WTC11 (cell line): Measurements from ENCODE around the gene USF2. TPM values are rescaled to one million over a fixed set of nuclear protein-coding genes. Genes with fewer than 3 reads are reported as not detected.

ENCODE experiments used
- ATAC-seq: fragments of 200-7000 bp; cut with Tn5 transposase; 2 replicates; pipeline ENCODE4 v1.10.0; 2021; ENCODE audit warnings: mild to moderate bottlenecking, moderate library complexity
- CTCF ChIA-PET: fragments of 300-600 bp; sonication (Branson Sonifier 250); formaldehyde crosslinking; loops from one replicate; lab custom pipeline; 2021; ENCODE audit warnings: antibody characterized with exemption; lab: Charles Lee
- POLR2A ChIA-PET: fragments of 350-600 bp; sonication (Branson Sonifier 250); formaldehyde crosslinking; loops from one replicate; lab custom pipeline; 2021; ENCODE audit warnings: antibody characterized with exemption; lab: Charles Lee
- DNase-seq: peaks from one replicate; pipeline ENCODE4 v3.0.0; 2021; ENCODE audit warnings: low spot score
- H3K27ac Mint-ChIP-seq: 2 replicates; pipeline ENCODE4 v1.8.0; 2021; ENCODE audit warnings: mixed read lengths
- H3K27me3 Mint-ChIP-seq: 2 replicates; pipeline ENCODE4 v1.8.0; 2021; ENCODE audit warnings: low read depth, mild to moderate bottlenecking, moderate library complexity, mixed read lengths
- H3K36me3 Mint-ChIP-seq: 2 replicates; pipeline ENCODE4 v1.8.0; 2021; ENCODE audit warnings: mixed read lengths
- H3K4me1 Mint-ChIP-seq: 2 replicates; pipeline ENCODE4 v1.8.0; 2022; ENCODE audit warnings: mixed read lengths
- H3K4me3 Mint-ChIP-seq: 2 replicates; pipeline ENCODE4 v1.8.0; 2021; ENCODE audit warnings: mild to moderate bottlenecking, moderate library complexity, mixed read lengths
- H3K9me3 Mint-ChIP-seq: 2 replicates; pipeline ENCODE4 v1.8.0; 2021; ENCODE audit warnings: mixed read lengths
- ATF1 ChIP-seq: sonication (generic); formaldehyde crosslinking; IDR thresholded peaks from 2 replicates; pipeline ENCODE4 v1.8.1; 2023; ENCODE audit warnings: mild to moderate bottlenecking, moderate library complexity, missing genetic modification reagents
- CBFB ChIP-seq: sonication (generic); formaldehyde crosslinking; IDR thresholded peaks from 2 replicates; pipeline ENCODE4 v1.8.1; 2022; ENCODE audit warnings: mild to moderate bottlenecking, low read depth, missing genetic modification reagents
- CREM ChIP-seq: sonication (generic); formaldehyde crosslinking; IDR thresholded peaks from 2 replicates; pipeline ENCODE4 v1.8.1; 2022; ENCODE audit warnings: mild to moderate bottlenecking, missing genetic modification reagents, moderate library complexity
- FOXJ3 ChIP-seq: sonication (generic); formaldehyde crosslinking; IDR thresholded peaks from 2 replicates; pipeline ENCODE4 v1.9.0; 2021; ENCODE audit warnings: missing genetic modification reagents, mild to moderate bottlenecking, borderline replicate concordance
- NFYB ChIP-seq: sonication (generic); formaldehyde crosslinking; conservative IDR thresholded peaks from 2 replicates; pipeline ENCODE4 v1.8.0; 2022; ENCODE audit warnings: low read depth, missing genetic modification reagents
- NR2C2 ChIP-seq: sonication (generic); formaldehyde crosslinking; IDR thresholded peaks from 2 replicates; pipeline ENCODE4 v1.8.0; 2022; ENCODE audit warnings: mild to moderate bottlenecking, missing genetic modification reagents
- TEAD1 ChIP-seq: sonication (generic); formaldehyde crosslinking; IDR thresholded peaks from 2 replicates; pipeline ENCODE4 v1.8.0; 2022; ENCODE audit warnings: mild to moderate bottlenecking, missing genetic modification reagents
- ZNF121 ChIP-seq: sonication (generic); formaldehyde crosslinking; IDR thresholded peaks from 2 replicates; pipeline ENCODE4 v1.8.0; 2023; ENCODE audit warnings: missing genetic modification reagents
- ZNF138 ChIP-seq: sonication (generic); formaldehyde crosslinking; conservative IDR thresholded peaks from 2 replicates; pipeline ENCODE4 v1.8.1; 2022; ENCODE audit warnings: mild to moderate bottlenecking, moderate library complexity, missing genetic modification reagents
- ZNF263 ChIP-seq: sonication (generic); formaldehyde crosslinking; IDR thresholded peaks from 2 replicates; pipeline ENCODE4 v1.8.1; 2022; ENCODE audit warnings: low read depth, mild to moderate bottlenecking, moderate library complexity, missing genetic modification reagents
- ZNF423 ChIP-seq: fragments of 250-450 bp; sonication (Bioruptor Pico); IDR thresholded peaks from 2 replicates; pipeline ENCODE4 v2.1.2; 2022; ENCODE audit warnings: mild to moderate bottlenecking, moderate library complexity
- total RNA-seq: library from RNA; stranded (reverse); gene quantifications from 3 replicates; pipeline ENCODE4 v1.2.3, GENCODE V29; 2021
- TF ChIP-seq, protein P1 (sequence below): sonication (generic); formaldehyde crosslinking; IDR thresholded peaks from 2 replicates; pipeline ENCODE4 v1.8.0; 2023; ENCODE audit warnings: missing genetic modification reagents, mild to moderate bottlenecking, borderline replicate concordance
- TF ChIP-seq, protein P2 (sequence below): fragments of 250-450 bp; sonication (Bioruptor Pico); conservative IDR thresholded peaks from 2 replicates; pipeline ENCODE4 v1.9.0; 2021; ENCODE audit warnings: mild to moderate bottlenecking
- TF ChIP-seq, protein P3 (sequence below): sonication (generic); formaldehyde crosslinking; IDR thresholded peaks from 2 replicates; pipeline ENCODE4 v1.8.0; 2022; ENCODE audit warnings: mild to moderate bottlenecking, missing genetic modification reagents
- TF ChIP-seq, protein P4 (sequence below): fragments of 250-450 bp; sonication (Bioruptor Pico); IDR thresholded peaks from 2 replicates; pipeline ENCODE4 v1.9.0; 2021; ENCODE audit warnings: moderate library complexity, mild to moderate bottlenecking, inconsistent platforms, borderline replicate concordance
- TF ChIP-seq, protein P5 (sequence below): sonication (generic); formaldehyde crosslinking; IDR thresholded peaks from 2 replicates; pipeline ENCODE4 v1.8.1; 2023; ENCODE audit warnings: mild to moderate bottlenecking, missing genetic modification reagents, moderate library complexity
- TF ChIP-seq, protein P6 (sequence below): sonication (generic); formaldehyde crosslinking; IDR thresholded peaks from 2 replicates; pipeline ENCODE4 v1.8.1; 2023; ENCODE audit warnings: mild to moderate bottlenecking, missing genetic modification reagents, borderline replicate concordance
- TF ChIP-seq, protein P7 (sequence below): sonication (generic); formaldehyde crosslinking; IDR thresholded peaks from 2 replicates; pipeline ENCODE4 v1.8.1; 2022; ENCODE audit warnings: low read depth, missing genetic modification reagents, borderline replicate concordance

USF2 gene
- total RNA-seq, 1 experiment from 2014 or later: 109 TPM

DNA sequence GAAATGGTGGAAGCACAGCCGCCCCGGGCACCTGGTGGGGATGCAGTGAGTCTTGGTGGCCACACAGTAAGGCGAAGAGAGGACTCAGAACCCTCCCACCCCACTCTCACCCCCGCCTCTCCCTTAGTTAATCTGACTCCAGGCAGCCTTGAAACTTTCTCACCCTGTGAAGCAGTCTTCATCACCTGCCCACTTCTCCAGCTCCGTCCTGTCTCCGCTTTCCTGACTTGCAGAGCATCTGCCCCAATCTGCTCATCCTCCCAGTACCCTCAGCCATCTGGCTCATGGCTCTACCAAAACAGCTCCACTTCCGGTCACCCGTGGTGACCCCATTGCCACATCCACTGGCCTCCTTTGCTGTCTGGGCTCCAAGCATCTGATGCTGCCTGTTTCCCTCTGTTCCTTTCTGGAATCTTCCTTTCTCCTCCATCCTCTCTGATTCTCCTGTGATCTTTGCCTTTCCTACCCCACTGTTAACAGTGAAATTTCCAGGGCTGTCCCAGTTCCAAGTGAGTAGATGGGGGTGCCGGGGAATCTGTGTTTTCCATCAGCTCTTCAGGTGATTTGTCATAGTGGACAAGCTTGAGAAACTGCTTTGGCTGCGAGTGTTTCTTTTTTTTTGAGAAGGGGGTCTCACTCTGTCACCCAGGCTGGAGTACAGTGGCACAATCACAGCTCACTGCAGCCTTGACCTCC lies 4.3 kb downstream of the USF2 start (continued):
- TF ChIP-seq, protein P1, sequence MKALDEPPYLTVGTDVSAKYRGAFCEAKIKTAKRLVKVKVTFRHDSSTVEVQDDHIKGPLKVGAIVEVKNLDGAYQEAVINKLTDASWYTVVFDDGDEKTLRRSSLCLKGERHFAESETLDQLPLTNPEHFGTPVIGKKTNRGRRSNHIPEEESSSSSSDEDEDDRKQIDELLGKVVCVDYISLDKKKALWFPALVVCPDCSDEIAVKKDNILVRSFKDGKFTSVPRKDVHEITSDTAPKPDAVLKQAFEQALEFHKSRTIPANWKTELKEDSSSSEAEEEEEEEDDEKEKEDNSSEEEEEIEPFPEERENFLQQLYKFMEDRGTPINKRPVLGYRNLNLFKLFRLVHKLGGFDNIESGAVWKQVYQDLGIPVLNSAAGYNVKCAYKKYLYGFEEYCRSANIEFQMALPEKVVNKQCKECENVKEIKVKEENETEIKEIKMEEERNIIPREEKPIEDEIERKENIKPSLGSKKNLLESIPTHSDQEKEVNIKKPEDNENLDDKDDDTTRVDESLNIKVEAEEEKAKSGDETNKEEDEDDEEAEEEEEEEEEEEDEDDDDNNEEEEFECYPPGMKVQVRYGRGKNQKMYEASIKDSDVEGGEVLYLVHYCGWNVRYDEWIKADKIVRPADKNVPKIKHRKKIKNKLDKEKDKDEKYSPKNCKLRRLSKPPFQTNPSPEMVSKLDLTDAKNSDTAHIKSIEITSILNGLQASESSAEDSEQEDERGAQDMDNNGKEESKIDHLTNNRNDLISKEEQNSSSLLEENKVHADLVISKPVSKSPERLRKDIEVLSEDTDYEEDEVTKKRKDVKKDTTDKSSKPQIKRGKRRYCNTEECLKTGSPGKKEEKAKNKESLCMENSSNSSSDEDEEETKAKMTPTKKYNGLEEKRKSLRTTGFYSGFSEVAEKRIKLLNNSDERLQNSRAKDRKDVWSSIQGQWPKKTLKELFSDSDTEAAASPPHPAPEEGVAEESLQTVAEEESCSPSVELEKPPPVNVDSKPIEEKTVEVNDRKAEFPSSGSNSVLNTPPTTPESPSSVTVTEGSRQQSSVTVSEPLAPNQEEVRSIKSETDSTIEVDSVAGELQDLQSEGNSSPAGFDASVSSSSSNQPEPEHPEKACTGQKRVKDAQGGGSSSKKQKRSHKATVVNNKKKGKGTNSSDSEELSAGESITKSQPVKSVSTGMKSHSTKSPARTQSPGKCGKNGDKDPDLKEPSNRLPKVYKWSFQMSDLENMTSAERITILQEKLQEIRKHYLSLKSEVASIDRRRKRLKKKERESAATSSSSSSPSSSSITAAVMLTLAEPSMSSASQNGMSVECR (CRISPR knock-in tag): no peak
- TF ChIP-seq TEAD1 (no peak), ZNF138 (no peak), ZNF121 (CRISPR knock-in tag) (no peak)
- TF ChIP-seq, protein P2, sequence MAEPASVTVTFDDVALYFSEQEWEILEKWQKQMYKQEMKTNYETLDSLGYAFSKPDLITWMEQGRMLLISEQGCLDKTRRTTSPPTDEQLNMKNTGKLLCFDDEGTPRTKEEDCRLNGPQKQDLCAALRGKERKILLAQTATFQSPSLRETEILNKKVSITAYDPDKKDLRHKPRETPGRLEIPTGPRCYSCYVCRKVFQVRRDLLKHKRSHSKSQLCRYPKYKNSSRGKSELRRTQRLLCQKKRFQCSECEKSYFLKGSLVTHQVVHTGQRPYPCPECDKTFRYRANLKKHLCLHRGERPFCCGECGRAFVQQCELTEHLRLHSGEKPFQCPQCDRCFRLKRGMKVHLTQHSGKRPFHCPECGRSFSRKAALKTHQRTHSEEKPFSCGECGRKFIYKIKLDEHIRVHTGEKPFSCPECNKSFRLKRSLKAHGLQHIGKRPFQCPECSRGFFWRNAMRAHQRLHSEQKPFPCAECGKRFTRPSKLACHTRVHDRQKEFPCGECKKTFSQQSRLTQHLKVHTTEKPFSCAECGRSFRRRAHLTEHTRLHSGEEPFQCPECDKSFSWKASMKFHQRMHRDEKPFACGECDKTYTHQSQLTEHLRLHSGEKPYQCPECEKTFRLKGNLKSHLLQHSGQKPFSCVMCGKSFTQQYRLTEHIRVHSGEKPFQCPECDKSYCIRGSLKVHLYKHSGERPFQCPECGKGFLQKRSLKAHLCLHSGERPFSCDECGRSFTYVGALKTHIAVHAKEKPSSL: no peak
- TF ChIP-seq, protein P3, sequence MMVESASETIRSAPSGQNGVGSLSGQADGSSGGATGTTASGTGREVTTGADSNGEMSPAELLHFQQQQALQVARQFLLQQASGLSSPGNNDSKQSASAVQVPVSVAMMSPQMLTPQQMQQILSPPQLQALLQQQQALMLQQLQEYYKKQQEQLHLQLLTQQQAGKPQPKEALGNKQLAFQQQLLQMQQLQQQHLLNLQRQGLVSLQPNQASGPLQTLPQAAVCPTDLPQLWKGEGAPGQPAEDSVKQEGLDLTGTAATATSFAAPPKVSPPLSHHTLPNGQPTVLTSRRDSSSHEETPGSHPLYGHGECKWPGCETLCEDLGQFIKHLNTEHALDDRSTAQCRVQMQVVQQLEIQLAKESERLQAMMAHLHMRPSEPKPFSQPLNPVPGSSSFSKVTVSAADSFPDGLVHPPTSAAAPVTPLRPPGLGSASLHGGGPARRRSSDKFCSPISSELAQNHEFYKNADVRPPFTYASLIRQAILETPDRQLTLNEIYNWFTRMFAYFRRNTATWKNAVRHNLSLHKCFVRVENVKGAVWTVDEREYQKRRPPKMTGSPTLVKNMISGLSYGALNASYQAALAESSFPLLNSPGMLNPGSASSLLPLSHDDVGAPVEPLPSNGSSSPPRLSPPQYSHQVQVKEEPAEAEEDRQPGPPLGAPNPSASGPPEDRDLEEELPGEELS (CRISPR knock-in tag): no peak

DNA sequence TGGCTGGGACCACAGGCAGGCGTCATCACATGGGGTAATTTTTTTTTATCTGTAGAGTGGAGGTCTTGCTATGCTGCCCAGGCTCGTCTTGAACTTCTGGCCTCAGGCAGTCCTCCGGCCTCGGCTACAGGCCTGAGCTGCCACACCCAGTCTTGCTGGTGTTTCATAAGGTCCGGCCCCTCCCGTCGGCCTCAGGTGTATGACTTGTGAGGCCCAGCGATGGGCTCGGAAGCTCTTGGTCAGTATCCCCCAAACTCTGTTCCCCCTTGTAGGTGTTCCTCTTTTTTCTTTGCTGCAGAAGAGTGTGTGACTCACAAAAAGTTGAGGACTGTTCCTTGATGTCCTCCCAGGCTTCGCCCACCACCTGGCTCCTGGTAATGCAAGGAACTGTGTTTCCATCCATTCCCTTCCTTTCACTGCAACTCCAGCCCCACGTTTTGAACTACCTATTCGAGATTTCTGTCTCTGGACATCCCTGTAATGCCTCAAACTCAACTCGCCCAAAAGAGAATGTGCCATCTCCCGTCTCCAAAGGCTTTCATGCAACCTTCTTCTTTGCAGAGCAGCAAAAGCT lies 5.0 kb downstream of the USF2 start:
- CTCF ChIA-PET: no interaction called here
- POLR2A ChIA-PET: no interaction called here
- no peaks in the 10 kb centered on the region for H3K4me1 Mint-ChIP-seq
- H3K4me3 Mint-ChIP-seq: no peak overlapping the region
- TF ChIP-seq CREM (CRISPR knock-in tag) (no peak), ZNF423 (CRISPR knock-in tag) (no peak), NFYB (no peak), ZNF263 (CRISPR knock-in tag) (no peak), FOXJ3 (CRISPR knock-in tag) (no peak), ATF1 (CRISPR knock-in tag) (no peak), NR2C2 (CRISPR knock-in tag) (no peak), CBFB (no peak)
- TF ChIP-seq, protein P4, sequence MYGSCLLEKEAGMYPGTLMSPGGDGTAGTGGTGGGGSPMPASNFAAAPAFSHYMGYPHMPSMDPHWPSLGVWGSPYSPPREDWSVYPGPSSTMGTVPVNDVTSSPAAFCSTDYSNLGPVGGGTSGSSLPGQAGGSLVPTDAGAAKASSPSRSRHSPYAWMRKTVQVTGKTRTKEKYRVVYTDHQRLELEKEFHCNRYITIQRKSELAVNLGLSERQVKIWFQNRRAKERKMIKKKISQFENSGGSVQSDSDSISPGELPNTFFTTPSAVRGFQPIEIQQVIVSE (CRISPR knock-in tag): no peak
- TF ChIP-seq, protein P5, sequence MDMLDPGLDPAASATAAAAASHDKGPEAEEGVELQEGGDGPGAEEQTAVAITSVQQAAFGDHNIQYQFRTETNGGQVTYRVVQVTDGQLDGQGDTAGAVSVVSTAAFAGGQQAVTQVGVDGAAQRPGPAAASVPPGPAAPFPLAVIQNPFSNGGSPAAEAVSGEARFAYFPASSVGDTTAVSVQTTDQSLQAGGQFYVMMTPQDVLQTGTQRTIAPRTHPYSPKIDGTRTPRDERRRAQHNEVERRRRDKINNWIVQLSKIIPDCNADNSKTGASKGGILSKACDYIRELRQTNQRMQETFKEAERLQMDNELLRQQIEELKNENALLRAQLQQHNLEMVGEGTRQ (CRISPR knock-in tag): no peak
- TF ChIP-seq, protein P6, sequence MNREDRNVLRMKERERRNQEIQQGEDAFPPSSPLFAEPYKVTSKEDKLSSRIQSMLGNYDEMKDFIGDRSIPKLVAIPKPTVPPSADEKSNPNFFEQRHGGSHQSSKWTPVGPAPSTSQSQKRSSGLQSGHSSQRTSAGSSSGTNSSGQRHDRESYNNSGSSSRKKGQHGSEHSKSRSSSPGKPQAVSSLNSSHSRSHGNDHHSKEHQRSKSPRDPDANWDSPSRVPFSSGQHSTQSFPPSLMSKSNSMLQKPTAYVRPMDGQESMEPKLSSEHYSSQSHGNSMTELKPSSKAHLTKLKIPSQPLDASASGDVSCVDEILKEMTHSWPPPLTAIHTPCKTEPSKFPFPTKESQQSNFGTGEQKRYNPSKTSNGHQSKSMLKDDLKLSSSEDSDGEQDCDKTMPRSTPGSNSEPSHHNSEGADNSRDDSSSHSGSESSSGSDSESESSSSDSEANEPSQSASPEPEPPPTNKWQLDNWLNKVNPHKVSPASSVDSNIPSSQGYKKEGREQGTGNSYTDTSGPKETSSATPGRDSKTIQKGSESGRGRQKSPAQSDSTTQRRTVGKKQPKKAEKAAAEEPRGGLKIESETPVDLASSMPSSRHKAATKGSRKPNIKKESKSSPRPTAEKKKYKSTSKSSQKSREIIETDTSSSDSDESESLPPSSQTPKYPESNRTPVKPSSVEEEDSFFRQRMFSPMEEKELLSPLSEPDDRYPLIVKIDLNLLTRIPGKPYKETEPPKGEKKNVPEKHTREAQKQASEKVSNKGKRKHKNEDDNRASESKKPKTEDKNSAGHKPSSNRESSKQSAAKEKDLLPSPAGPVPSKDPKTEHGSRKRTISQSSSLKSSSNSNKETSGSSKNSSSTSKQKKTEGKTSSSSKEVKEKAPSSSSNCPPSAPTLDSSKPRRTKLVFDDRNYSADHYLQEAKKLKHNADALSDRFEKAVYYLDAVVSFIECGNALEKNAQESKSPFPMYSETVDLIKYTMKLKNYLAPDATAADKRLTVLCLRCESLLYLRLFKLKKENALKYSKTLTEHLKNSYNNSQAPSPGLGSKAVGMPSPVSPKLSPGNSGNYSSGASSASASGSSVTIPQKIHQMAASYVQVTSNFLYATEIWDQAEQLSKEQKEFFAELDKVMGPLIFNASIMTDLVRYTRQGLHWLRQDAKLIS: no peak
- TF ChIP-seq, protein P7, sequence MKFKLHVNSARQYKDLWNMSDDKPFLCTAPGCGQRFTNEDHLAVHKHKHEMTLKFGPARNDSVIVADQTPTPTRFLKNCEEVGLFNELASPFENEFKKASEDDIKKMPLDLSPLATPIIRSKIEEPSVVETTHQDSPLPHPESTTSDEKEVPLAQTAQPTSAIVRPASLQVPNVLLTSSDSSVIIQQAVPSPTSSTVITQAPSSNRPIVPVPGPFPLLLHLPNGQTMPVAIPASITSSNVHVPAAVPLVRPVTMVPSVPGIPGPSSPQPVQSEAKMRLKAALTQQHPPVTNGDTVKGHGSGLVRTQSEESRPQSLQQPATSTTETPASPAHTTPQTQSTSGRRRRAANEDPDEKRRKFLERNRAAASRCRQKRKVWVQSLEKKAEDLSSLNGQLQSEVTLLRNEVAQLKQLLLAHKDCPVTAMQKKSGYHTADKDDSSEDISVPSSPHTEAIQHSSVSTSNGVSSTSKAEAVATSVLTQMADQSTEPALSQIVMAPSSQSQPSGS (CRISPR knock-in tag): no peak
- TF ChIP-seq, all 79 proteins: peak for 0
- no peak for DNase-seq
- Mint-ChIP-seq H3K9me3 (no peaks in the 10 kb centered on the region), H3K36me3 (peaks cover 56% of the 10 kb centered on the region), H3K27me3 (no peaks in the 10 kb centered on the region), H3K27ac (peak overlapping the region; percentile 12; the same call in 1 of the 2 replicates)
- no peak for ATAC-seq
